K562 (cell line): Measurements from ENCODE around the gene C6orf89. TPM values are rescaled to one million over a fixed set of nuclear protein-coding genes. Genes with fewer than 3 reads are reported as not detected.
A peak's percentile ranks its signal among the peaks of the same experiment; 100 is the strongest.

Experiments
- ATAC-seq: fragments of 200-7000 bp; cut with Tn5 transposase; 3 replicates; pipeline ENCODE4 v1.9.1; 2020; ENCODE audit warnings: moderate library complexity
- BruUV-seq: library from RNA; stranded (reverse); fragments of 400-500 nt; replicated peaks from 2 replicates; lab custom pipeline; 2021; lab: Mats Ljungman, UMichigan
- CTCF ChIA-PET: fragments of 300-600 bp; formaldehyde crosslinking; extraction: SDS; loops from one replicate; lab custom pipeline; 2021; ENCODE audit warnings: low intra/inter-chr PET ratio; lab: Yijun Ruan, JAX
- POLR2A ChIA-PET: fragments of 300-600, 350-650 bp; sonication (Branson Sonifier 250); formaldehyde crosslinking; extraction: SDS; loops from one replicate; lab custom pipeline; 2021; ENCODE audit warnings: antibody characterized with exemption, inconsistent platforms; lab: Yijun Ruan, JAX
- DNase-seq, 4 experiments: peaks; one replicate each; pipeline versions ENCODE4 v3.0.0 to v3.0.0-alpha.2; 2011 to 2018; ENCODE audit warnings: low spot score in 3 of 4, mixed read lengths in 3 of 4; ENCODE audit errors: extremely low read depth in 1 of 4
- FAIRE-seq: peaks from 2 replicates; lab custom pipeline; 2011; peaks lifted over from hg19 to GRCh38; lab: Jason Lieb, UNC
- H2AFZ ChIP-seq: 2 replicates; pipeline ENCODE4 v1.6.0; 2011; ENCODE audit warnings: low read depth, low read length, control low read depth, inconsistent platforms
- H3K27ac ChIP-seq: fragments of 200-600 bp; 3 replicates; pipeline ENCODE4 v1.8.0; 2011; ENCODE audit warnings: low read depth, mild to moderate bottlenecking, control low read depth, inconsistent platforms, low read length, moderate library complexity, mixed read lengths; ENCODE audit errors: extremely low read depth
- H3K27me3 ChIP-seq, 2 experiments: fragments of 300-600 bp in 1 of 2; 2 replicates in 1 of 2; 3 replicates in 1 of 2; pipeline versions ENCODE4 v1.6.0 to v1.8.0; 2011; ENCODE audit warnings: inconsistent platforms in 2 of 2, low read length in 2 of 2, mild to moderate bottlenecking in 1 of 2, mixed read lengths in 1 of 2, moderate library complexity in 1 of 2; ENCODE audit not compliant: control insufficient read depth in 2 of 2, insufficient read depth in 2 of 2
- H3K36me3 ChIP-seq: fragments of 300-600 bp; 3 replicates; pipeline ENCODE4 v1.8.0; 2011; ENCODE audit warnings: mild to moderate bottlenecking, low read length, inconsistent platforms; ENCODE audit not compliant: control insufficient read depth, insufficient read depth
- H3K4me1 ChIP-seq, 2 experiments: fragments of 200-600 bp in 1 of 2; replicated peaks in 1 of 2; 2 replicates in 1 of 2; 3 replicates in 1 of 2; pipeline versions ENCODE4 v1.5.1 to v1.8.0; 2011; ENCODE audit warnings: inconsistent platforms in 2 of 2, low read length in 2 of 2, mild to moderate bottlenecking in 1 of 2, mixed read lengths in 1 of 2, moderate library complexity in 1 of 2; ENCODE audit not compliant: control insufficient read depth in 2 of 2, insufficient read depth in 2 of 2
- H3K4me2 ChIP-seq: 2 replicates; pipeline ENCODE4 v1.6.1; 2011; ENCODE audit warnings: low read length, control low read depth, inconsistent platforms, mixed read lengths; ENCODE audit not compliant: insufficient read depth
- H3K4me3 ChIP-seq: fragments of 200-600 bp; sonication (generic), shearing (Covaris generic); 2 replicates; pipeline ENCODE4 v1.5.1; 2016; ENCODE audit warnings: control low read depth, inconsistent platforms
- H3K79me2 ChIP-seq: fragments of 200-600 bp; 3 replicates; pipeline ENCODE4 v1.8.0; 2011; ENCODE audit warnings: low read length, inconsistent platforms; ENCODE audit not compliant: control insufficient read depth, insufficient read depth
- H3K9ac ChIP-seq, 2 experiments: 2 replicates each; pipeline versions ENCODE4 v1.6.0 to v1.6.1; 2011; ENCODE audit warnings: low read depth in 2 of 2, low read length in 2 of 2, control low read depth in 1 of 2, inconsistent platforms in 1 of 2, mild to moderate bottlenecking in 1 of 2, mixed read lengths in 1 of 2; ENCODE audit not compliant: insufficient read depth in 1 of 2
- H3K9me1 ChIP-seq: one replicate; pipeline ENCODE4 v1.6.0; 2011; ENCODE audit warnings: inconsistent platforms, mild to moderate bottlenecking, low read length, moderate library complexity; ENCODE audit not compliant: control insufficient read depth, insufficient read depth
- H3K9me3 ChIP-seq: replicated peaks from 2 replicates; pipeline ENCODE4 v1.5.1; 2011; ENCODE audit warnings: low read depth, low read length, inconsistent platforms; ENCODE audit not compliant: control insufficient read depth, insufficient read depth
- H4K20me1 ChIP-seq: replicated peaks from 2 replicates; pipeline ENCODE4 v1.6.1; 2011; ENCODE audit warnings: low read length, inconsistent platforms, mixed read lengths; ENCODE audit not compliant: control insufficient read depth, insufficient read depth
- ILK ChIP-seq: fragments of 450-650 bp; IDR thresholded peaks from 2 replicates; pipeline ENCODE4 v1.6.1; 2016; ENCODE audit warnings: missing genetic modification characterization, low read depth, mild to moderate bottlenecking, missing compliant biosample characterization, moderate library complexity, borderline replicate concordance
- ZKSCAN1 ChIP-seq: fragments of 150-350 bp; IDR thresholded peaks from 2 replicates; pipeline ENCODE4 v1.6.1; 2016; ENCODE audit warnings: low read depth, low read length
- ZNF174 ChIP-seq: fragments of 250-450 bp; sonication (Bioruptor Pico); IDR thresholded peaks from 2 replicates; pipeline ENCODE4 v1.4.0; 2020; ENCODE audit warnings: mild to moderate bottlenecking
- WGBS: fragments of 100-300 bp; shearing (Covaris generic); methylation state at CpG from one replicate; pipeline ENCODE4 v1.1.6; 2016; ENCODE audit warnings: low coverage, mixed read lengths; ENCODE audit not compliant: insufficient coverage; ENCODE audit errors: missing lambda C conversion rate; 5-methylcytosine and 5-hydroxymethylcytosine counted together
- in situ Hi-C: fragments of 300-500 bp; cut with MboI; formaldehyde crosslinking; loops from 4 replicates; pipeline ENCODE4 v1.15.0; 2018; ENCODE audit warnings: inconsistent platforms, mixed read lengths
- intact Hi-C: fragments of 100-400 bp; cut with micrococcal nuclease; formaldehyde crosslinking; loops from 2 replicates; pipeline ENCODE4 v1.14.2; 2022
- polyA plus RNA-seq, 8 experiments: library from polyadenylated mRNA; depleted of rRNA in 4 of 8; stranded (reverse) in 5 of 8; unstranded in 3 of 8; fragments of >200 nt; fragmentation: Nextera tagmentation in 2 of 8; fragmentation: Illumina TruSeq in 1 of 8; extraction: Ambion mirVana in 2 of 8; extraction: Trizol in 1 of 8; gene quantifications; 2 replicates each; pipeline versions ENCODE4 v1.2.1 to v1.2.3, GENCODE V29; 2011 to 2014; ENCODE audit warnings: inconsistent platforms in 1 of 8, missing spikeins in 1 of 8
- total RNA-seq, 7 experiments: library from RNA; depleted of rRNA in 6 of 7; stranded (reverse); fragments of >200 nt in 6 of 7; fragmentation: Illumina TruSeq in 2 of 7; extraction: Trizol in 2 of 7; gene quantifications; 2 replicates each; pipeline versions ENCODE4 v1.2.1 to v1.2.3, GENCODE V29; 2011 to 2021; ENCODE audit warnings: low replicate concordance in 1 of 7

C6orf89 gene
- total and polyA plus RNA-seq, 9 of the 15 experiments (the other 6 are each of a cell fraction or from before 2014, with no cell fraction given), result 35.2 to 111 (median 58.5) TPM

GRCh38 chr6:36836111-36837021 is 49.4 kb upstream of the C6orf89 start (continued):
- TF ChIP-seq ILK (tag), result no peak

- FAIRE-seq (no peak), ATAC-seq (no peak), DNase-seq (no peak)
- CTCF ChIA-PET, result no interaction called here
- H3K9ac ChIP-seq, result no peak overlapping the region
- no TSS peak for BruUV-seq
- no peak overlapping the region for H3K4me3 ChIP-seq
- H3K4me1 ChIP-seq, result peaks cover 14 to 34% of the 10 kb centered on the region in 2 experiments
- no peaks in the 10 kb centered on the region for H3K36me3 ChIP-seq
- no peaks in the 10 kb centered on the region; the same call in 1 of the 2 replicates for H3K9me3 ChIP-seq
- TF ChIP-seq ZNF174 (no peak), ZKSCAN1 (peak; percentile 76; the same call in 1 of the 2 replicates)
- no peaks in the 10 kb centered on the region for H4K20me1 ChIP-seq
- no peak overlapping the region for H2AFZ ChIP-seq
- 72% methylated on average over 2 of the region's 2 CpGs for WGBS
- intact Hi-C loops (no loop called here), in situ Hi-C loops (no loop called here)
- POLR2A ChIA-PET, result interaction anchor here (0.6 to 3.8 kb wide), 3 partner anchors 11 to 67 kb away, joined by 3 to 23 read pairs (median 9); no protein-coding TSS in a partner anchor
- no peak overlapping the region for H3K4me2 ChIP-seq
- H3K27ac ChIP-seq, result no peak overlapping the region
- peaks cover 6 to 9% of the 10 kb centered on the region in 2 experiments; a peak in 3 of 5 replicates for H3K27me3 ChIP-seq
- H3K9me1 ChIP-seq, result no peaks in the 10 kb centered on the region
- H3K79me2 ChIP-seq, result no peaks in the 10 kb centered on the region
Measured at GRCh38 chr6:36837022-36837339, 48.8 kb upstream of the C6orf89 start.
